NB4 (cell line): ENCODE data around the gene ARL4A.

Experiments
- CTCF ChIP-seq: IDR thresholded peaks from one replicate; pipeline ENCODE4 v1.5.1; 2012; ENCODE audit warnings: low read depth, low read length
- POLR2A ChIP-seq: IDR thresholded peaks from 2 replicates; pipeline ENCODE4 v1.6.1; 2011; ENCODE audit warnings: mild to moderate bottlenecking; ENCODE audit not compliant: insufficient read length; ENCODE audit errors: extremely low read depth

GRCh38 chr7:12640299-12641096 lies 46.9 kb upstream of the ARL4A start:
- TF ChIP-seq POLR2A = no peak
- TF ChIP-seq CTCF = no peak
